SK-N-SH (cell line): Measurements from ENCODE around the gene DLK2. TPM values are rescaled to one million over a fixed set of nuclear protein-coding genes. Genes with fewer than 3 reads are reported as not detected.

Source experiments
- CTCF ChIP-seq: fragments of 200-600 bp; sonication (generic); IDR thresholded peaks from 2 replicates; pipeline ENCODE4 v1.6.1; 2017; ENCODE audit warnings: antibody characterized with exemption, mild to moderate bottlenecking, moderate library complexity
- EP300 ChIP-seq, 2 experiments: IDR thresholded peaks; 2 replicates each; pipeline versions ENCODE4 v1.4.0 to v1.6.1; 2012; ENCODE audit warnings: borderline replicate concordance in 1 of 2, low read depth in 1 of 2, low read length in 1 of 2
- FOXJ3 ChIP-seq: sonication (generic); formaldehyde crosslinking; IDR thresholded peaks from 2 replicates; pipeline ENCODE4 v1.5.1; 2020; ENCODE audit warnings: mild to moderate bottlenecking, missing genetic modification reagents
- FOXM1 ChIP-seq: IDR thresholded peaks from 2 replicates; pipeline ENCODE4 v1.4.0; 2012; ENCODE audit warnings: low read depth, mild to moderate bottlenecking
- GATA2 ChIP-seq: sonication (generic); formaldehyde crosslinking; IDR thresholded peaks from 2 replicates; pipeline ENCODE4 v1.5.0; 2020; ENCODE audit warnings: mild to moderate bottlenecking, missing genetic modification reagents
- NFIC ChIP-seq: IDR thresholded peaks from 2 replicates; pipeline ENCODE4 v1.4.0; 2012; ENCODE audit warnings: borderline replicate concordance
- NRF1 ChIP-seq: IDR thresholded peaks from 2 replicates; pipeline ENCODE4 v1.6.1; 2012; ENCODE audit warnings: low read depth, mild to moderate bottlenecking, low read length
- RAD21 ChIP-seq: IDR thresholded peaks from 2 replicates; pipeline ENCODE4 v1.6.1; 2012; ENCODE audit warnings: mild to moderate bottlenecking, low read length
- RFX5 ChIP-seq: IDR thresholded peaks from 2 replicates; pipeline ENCODE4 v1.6.1; 2012; ENCODE audit warnings: mild to moderate bottlenecking, improper control_type of control experiment, low read length
- RXRA ChIP-seq: IDR thresholded peaks from 2 replicates; pipeline ENCODE4 v1.4.0; 2012; ENCODE audit warnings: low read depth, mild to moderate bottlenecking, borderline replicate concordance
- SIN3A ChIP-seq: IDR thresholded peaks from 2 replicates; pipeline ENCODE4 v1.6.1; 2012; ENCODE audit warnings: low read depth, mild to moderate bottlenecking, low read length, moderate library complexity, borderline replicate concordance
- TAF1 ChIP-seq: IDR thresholded peaks from 2 replicates; pipeline ENCODE4 v1.6.1; 2012; ENCODE audit warnings: low read depth, mild to moderate bottlenecking, low read length, moderate library complexity, borderline replicate concordance
- TCF12 ChIP-seq: IDR thresholded peaks from 2 replicates; pipeline ENCODE4 v1.4.0; 2012
- TEAD4 ChIP-seq: IDR thresholded peaks from 2 replicates; pipeline ENCODE4 v1.4.0; 2012; ENCODE audit warnings: mild to moderate bottlenecking, borderline replicate concordance; ENCODE audit not compliant: insufficient read depth
- USF1 ChIP-seq: IDR thresholded peaks from 2 replicates; pipeline ENCODE4 v1.4.0; 2012; ENCODE audit warnings: low read depth, borderline replicate concordance
- polyA plus RNA-seq, 3 experiments: library from polyadenylated mRNA; depleted of rRNA; stranded (reverse); fragments of >200 nt; gene quantifications; 2 replicates each; pipeline ENCODE4 v1.2.3, GENCODE V29; 2012
- TF ChIP-seq, protein P1 (sequence below): fragments of 150-350 bp; IDR thresholded peaks from 2 replicates; pipeline ENCODE4 v1.6.1; 2017; ENCODE audit warnings: antibody characterized with exemption, low read length, low read depth, borderline replicate concordance
- TF ChIP-seq, protein P2 (sequence below): IDR thresholded peaks from 2 replicates; pipeline ENCODE4 v1.4.0; 2012; ENCODE audit warnings: low read depth
- TF ChIP-seq, protein P3 (sequence below): fragments of 150-350 bp; IDR thresholded peaks from 2 replicates; pipeline ENCODE4 v1.6.1; 2016; ENCODE audit warnings: mild to moderate bottlenecking, low read depth, low read length

Gene DLK2
- polyA plus RNA-seq, 1 of the 3 experiments (the other 2 are of a cell fraction), result 3.9 TPM

GRCh38 chr6:43427406-43428111 is 27.8 kb downstream of the DLK2 start, which contains the start of gene ABCC10 (continued):
- TF ChIP-seq CTCF (peak; percentile 44), FOXJ3 (CRISPR knock-in tag) (no peak), GATA2 (CRISPR knock-in tag) (no peak), RAD21 (no peak), USF1 (no peak), FOXM1 (no peak), TAF1 (peak; percentile 75), TEAD4 (no peak), NFIC (no peak), RXRA (no peak), RFX5 (no peak), EP300 (IDR thresholded peaks at IDR 0.05; ENCODE audit: borderline replicate concordance in 1 of 2, low read depth in 1 of 2, low read length in 1 of 2) (no peak; a peak in 1 of 4 replicates), SIN3A (peak; percentile 85; the same call in 1 of the 2 replicates), TCF12 (peak; percentile 31; the same call in 1 of the 2 replicates), NRF1 (peak; percentile 79)
- TF ChIP-seq, protein P1, sequence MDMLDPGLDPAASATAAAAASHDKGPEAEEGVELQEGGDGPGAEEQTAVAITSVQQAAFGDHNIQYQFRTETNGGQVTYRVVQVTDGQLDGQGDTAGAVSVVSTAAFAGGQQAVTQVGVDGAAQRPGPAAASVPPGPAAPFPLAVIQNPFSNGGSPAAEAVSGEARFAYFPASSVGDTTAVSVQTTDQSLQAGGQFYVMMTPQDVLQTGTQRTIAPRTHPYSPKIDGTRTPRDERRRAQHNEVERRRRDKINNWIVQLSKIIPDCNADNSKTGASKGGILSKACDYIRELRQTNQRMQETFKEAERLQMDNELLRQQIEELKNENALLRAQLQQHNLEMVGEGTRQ, result no peak
- TF ChIP-seq, protein P2, sequence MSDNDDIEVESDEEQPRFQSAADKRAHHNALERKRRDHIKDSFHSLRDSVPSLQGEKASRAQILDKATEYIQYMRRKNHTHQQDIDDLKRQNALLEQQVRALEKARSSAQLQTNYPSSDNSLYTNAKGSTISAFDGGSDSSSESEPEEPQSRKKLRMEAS, result peak; percentile 1; the same call in 1 of the 2 replicates
- TF ChIP-seq, protein P3, sequence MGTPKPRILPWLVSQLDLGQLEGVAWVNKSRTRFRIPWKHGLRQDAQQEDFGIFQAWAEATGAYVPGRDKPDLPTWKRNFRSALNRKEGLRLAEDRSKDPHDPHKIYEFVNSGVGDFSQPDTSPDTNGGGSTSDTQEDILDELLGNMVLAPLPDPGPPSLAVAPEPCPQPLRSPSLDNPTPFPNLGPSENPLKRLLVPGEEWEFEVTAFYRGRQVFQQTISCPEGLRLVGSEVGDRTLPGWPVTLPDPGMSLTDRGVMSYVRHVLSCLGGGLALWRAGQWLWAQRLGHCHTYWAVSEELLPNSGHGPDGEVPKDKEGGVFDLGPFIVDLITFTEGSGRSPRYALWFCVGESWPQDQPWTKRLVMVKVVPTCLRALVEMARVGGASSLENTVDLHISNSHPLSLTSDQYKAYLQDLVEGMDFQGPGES, result no peak
